HFFc6 (cell line): ENCODE results near the gene RAF1. TPM values are rescaled to one million over a fixed set of nuclear protein-coding genes. Genes with fewer than 3 reads are reported as not detected.

Experiments used
- DNase-seq: peaks from one replicate; pipeline ENCODE4 v3.0.0-alpha.2; 2018
- H3K27ac Mint-ChIP-seq: 2 replicates; pipeline ENCODE4 v1.8.0; 2020; ENCODE audit warnings: mild to moderate bottlenecking, mixed read lengths
- H3K27me3 Mint-ChIP-seq: 2 replicates; pipeline ENCODE4 v1.8.0; 2021; ENCODE audit warnings: mild to moderate bottlenecking, moderate library complexity, mixed read lengths; ENCODE audit not compliant: insufficient read depth
- H3K36me3 Mint-ChIP-seq: 2 replicates; pipeline ENCODE4 v1.8.0; 2021; ENCODE audit warnings: low read depth, mixed read lengths
- H3K4me1 Mint-ChIP-seq: 2 replicates; pipeline ENCODE4 v1.8.0; 2020; ENCODE audit warnings: low read depth, mixed read lengths
- H3K4me3 Mint-ChIP-seq: 2 replicates; pipeline ENCODE4 v1.8.0; 2020; ENCODE audit warnings: mild to moderate bottlenecking, moderate library complexity, mixed read lengths
- H3K9me3 Mint-ChIP-seq: 2 replicates; pipeline ENCODE4 v1.8.0; 2020; ENCODE audit warnings: mild to moderate bottlenecking, mixed read lengths
- total RNA-seq, 6 experiments: library from RNA; stranded (reverse); fragmentation: NEBNext Ultra II Directional; extraction: Animal tissue kit (Norgen Biotek cat#: 25700); gene quantifications; 2 replicates in 1 of 6; 3 replicates in 5 of 6; pipeline ENCODE4 v1.2.3, GENCODE V29; 2021
- TF ChIP-seq, protein P1 (sequence below): fragments of 200-600 bp; sonication (generic); IDR thresholded peaks from 2 replicates; pipeline ENCODE4 v1.5.0; 2021; ENCODE audit warnings: antibody characterized with exemption, mild to moderate bottlenecking

RAF1 gene
- total RNA-seq, 6 experiments from 2014 or later, result 78.9 to 97.5 (median 86.8) TPM

DNA sequence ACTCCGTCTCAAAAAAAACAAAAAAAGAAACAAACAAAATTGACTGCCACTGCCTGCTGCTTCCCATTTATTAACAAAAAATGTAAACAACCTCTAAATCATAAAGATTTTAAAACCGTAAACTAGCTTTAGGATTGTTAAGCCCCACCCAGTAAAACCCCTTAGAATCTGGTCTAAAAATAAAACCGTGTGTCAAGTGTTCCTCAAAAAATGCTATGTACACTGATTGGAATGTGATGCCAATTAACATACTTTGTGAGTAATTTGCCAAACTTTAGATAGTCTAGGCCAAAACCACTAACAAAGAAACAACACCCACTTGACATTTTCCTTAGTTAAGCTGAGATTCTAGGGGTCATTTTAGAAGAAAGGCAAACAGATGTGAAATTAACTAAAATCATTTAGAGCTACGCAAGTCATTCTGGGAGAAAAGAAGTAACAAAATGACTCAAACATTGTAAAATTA is 5.3 kb downstream of the RAF1 start:
- H3K27ac Mint-ChIP-seq, result peak overlapping the region; percentile 90
- H3K36me3 Mint-ChIP-seq, result peaks cover 23% of the 10 kb centered on the region
- H3K9me3 Mint-ChIP-seq, result no peaks in the 10 kb centered on the region
- DNase-seq, result peak; percentile 93
- no peaks in the 10 kb centered on the region for H3K27me3 Mint-ChIP-seq
- H3K4me1 Mint-ChIP-seq, result peaks cover 75% of the 10 kb centered on the region
- TF ChIP-seq, protein P1, sequence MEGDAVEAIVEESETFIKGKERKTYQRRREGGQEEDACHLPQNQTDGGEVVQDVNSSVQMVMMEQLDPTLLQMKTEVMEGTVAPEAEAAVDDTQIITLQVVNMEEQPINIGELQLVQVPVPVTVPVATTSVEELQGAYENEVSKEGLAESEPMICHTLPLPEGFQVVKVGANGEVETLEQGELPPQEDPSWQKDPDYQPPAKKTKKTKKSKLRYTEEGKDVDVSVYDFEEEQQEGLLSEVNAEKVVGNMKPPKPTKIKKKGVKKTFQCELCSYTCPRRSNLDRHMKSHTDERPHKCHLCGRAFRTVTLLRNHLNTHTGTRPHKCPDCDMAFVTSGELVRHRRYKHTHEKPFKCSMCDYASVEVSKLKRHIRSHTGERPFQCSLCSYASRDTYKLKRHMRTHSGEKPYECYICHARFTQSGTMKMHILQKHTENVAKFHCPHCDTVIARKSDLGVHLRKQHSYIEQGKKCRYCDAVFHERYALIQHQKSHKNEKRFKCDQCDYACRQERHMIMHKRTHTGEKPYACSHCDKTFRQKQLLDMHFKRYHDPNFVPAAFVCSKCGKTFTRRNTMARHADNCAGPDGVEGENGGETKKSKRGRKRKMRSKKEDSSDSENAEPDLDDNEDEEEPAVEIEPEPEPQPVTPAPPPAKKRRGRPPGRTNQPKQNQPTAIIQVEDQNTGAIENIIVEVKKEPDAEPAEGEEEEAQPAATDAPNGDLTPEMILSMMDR, result no peak
- H3K4me3 Mint-ChIP-seq, result peak overlapping the region; percentile 83

DNA sequence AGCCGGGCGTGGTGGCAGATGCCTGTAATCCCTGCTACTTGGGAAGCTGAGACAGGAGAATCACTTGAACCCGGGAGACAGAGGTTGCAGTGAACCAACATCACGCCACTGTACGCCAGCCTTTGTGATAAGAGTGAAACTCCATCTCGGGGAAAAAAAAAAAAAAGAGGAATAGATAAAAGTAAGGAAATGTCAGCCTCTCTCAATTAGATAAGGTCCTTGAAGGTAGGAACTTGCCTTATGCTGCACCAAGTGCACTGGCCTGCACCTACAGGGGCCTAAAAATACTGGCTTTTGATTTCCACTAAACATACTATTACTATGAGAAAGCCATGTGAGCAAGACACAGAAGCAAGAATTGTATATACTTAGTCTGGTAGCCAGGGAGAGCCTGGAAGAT is 7.1 kb downstream of the RAF1 start:
- Mint-ChIP-seq H3K4me1 (peaks cover 72% of the 10 kb centered on the region), H3K4me3 (no peak overlapping the region), H3K9me3 (no peaks in the 10 kb centered on the region), H3K27me3 (no peaks in the 10 kb centered on the region), H3K27ac (peak overlapping the region; percentile 51; the same call in 1 of the 2 replicates), H3K36me3 (peaks cover 12% of the 10 kb centered on the region)
- no peak for DNase-seq
- TF ChIP-seq, protein P1, result no peak

DNA sequence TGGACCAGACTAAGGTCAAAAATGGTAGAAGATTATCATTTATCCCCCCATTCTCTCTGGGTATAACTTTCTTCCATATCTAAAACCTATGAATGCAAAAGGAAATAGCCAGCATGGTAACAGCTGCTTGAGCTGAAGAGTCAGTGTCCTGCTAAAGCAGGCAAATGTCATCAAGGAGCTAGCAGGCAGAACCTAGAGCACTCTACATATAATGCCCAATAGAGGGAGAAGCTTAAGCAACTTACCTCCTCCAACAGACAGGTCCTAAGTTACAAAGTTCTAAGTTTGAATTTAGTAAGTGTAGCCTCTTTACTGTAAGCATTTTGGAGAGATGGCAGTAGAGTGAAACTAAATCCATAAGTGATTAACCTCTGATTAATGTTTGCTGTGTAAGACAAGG is 7.7 kb downstream of the RAF1 start:
- H3K4me1 Mint-ChIP-seq, result peaks cover 65% of the 10 kb centered on the region
- H3K9me3 Mint-ChIP-seq, result no peaks in the 10 kb centered on the region
- peak overlapping the region; percentile 51 for H3K27ac Mint-ChIP-seq
- TF ChIP-seq, protein P1, result no peak
- H3K4me3 Mint-ChIP-seq, result no peak overlapping the region
- peaks cover 12% of the 10 kb centered on the region for H3K36me3 Mint-ChIP-seq
- no peaks in the 10 kb centered on the region for H3K27me3 Mint-ChIP-seq
- DNase-seq, result no peak

DNA sequence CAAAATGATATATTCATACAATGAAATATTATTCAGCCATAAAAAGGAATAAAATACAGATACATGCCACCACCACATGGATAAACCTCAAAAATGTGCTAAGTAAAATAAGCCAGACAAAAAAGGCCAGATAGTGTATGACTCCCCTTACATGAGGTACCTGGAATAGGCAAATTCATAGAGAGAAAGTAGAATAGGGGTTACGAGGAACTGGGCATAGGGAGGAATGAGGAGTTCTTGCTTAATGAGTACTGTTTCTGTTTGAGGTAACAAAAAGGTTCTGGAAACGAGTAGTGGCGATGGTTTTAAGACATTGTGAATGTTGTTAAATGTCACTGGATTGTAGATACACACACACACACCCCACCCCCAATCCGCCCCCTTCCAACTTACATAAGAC is 8.2 kb downstream of the RAF1 start:
- H3K4me3 Mint-ChIP-seq, result no peak overlapping the region

DNA sequence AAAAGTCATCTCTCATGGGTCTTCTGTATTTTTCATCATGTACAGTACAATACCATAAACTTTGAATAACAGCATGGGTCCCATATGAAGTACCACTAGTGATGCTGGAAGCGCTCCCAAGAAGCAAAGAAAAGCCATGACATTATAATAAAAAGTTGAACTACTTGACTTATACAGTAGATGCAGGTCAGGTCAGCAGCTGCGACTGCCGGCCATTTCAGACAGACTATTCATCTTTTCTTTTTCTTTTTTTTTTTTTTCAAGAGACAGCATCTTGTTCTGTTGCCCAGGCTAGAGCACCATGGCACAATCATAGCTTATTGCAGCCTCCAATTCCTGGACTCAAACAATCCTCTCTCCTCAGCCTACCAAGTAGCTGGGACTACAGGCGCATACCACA is 10.2 kb downstream of the RAF1 start:
- H3K4me3 Mint-ChIP-seq, result no peak overlapping the region
- H3K4me1 Mint-ChIP-seq, result peaks cover 49% of the 10 kb centered on the region
- H3K27me3 Mint-ChIP-seq, result no peaks in the 10 kb centered on the region
- DNase-seq, result no peak
- no peak overlapping the region for H3K27ac Mint-ChIP-seq
- peaks cover 12% of the 10 kb centered on the region for H3K36me3 Mint-ChIP-seq
- H3K9me3 Mint-ChIP-seq, result no peaks in the 10 kb centered on the region
- TF ChIP-seq, protein P1, result no peak

More for the DNA sequence above, 8.2 kb downstream of the RAF1 start:
- peaks cover 12% of the 10 kb centered on the region for H3K36me3 Mint-ChIP-seq
- DNase-seq, result no peak
- H3K27ac Mint-ChIP-seq, result peak overlapping the region; percentile 51
- TF ChIP-seq, protein P1, result no peak
- no peaks in the 10 kb centered on the region for H3K9me3 Mint-ChIP-seq
- no peaks in the 10 kb centered on the region for H3K27me3 Mint-ChIP-seq
- peaks cover 63% of the 10 kb centered on the region for H3K4me1 Mint-ChIP-seq
